Measurements from ENCODE around the gene KRT1.

Gene KRT1

GRCh38 chr12:52630599-52631200 is 49.5 kb downstream of the KRT1 start:
- Histone ChIP-seq H3K4me3 (ENCODE audit: low read length) (no peak overlapping the region), H3K9me3 (ENCODE audit: control insufficient read depth, insufficient read depth, low read length) (no peaks in the 10 kb centered on the region), H3K4me1 (ENCODE audit: control insufficient read depth, insufficient read depth, low read length) (no peaks in the 10 kb centered on the region), H3K36me3 (ENCODE audit: control insufficient read depth, insufficient read depth, low read length) (no peaks in the 10 kb centered on the region), H3K27ac (ENCODE audit: low read length) (no peak overlapping the region), H3K27me3 (ENCODE audit: control insufficient read depth, insufficient read depth, low read length) (no peaks in the 10 kb centered on the region)
- WGBS (ENCODE audit: insufficient coverage, insufficient read length) = no CpG with 5 or more reads among the region's 4 CpGs
- DNase-seq (ENCODE audit: low read depth, low spot score) = no peak

GRCh38 chr12:52630008-52630500 is 50.2 kb downstream of the KRT1 start:
- H3K36me3 ChIP-seq (ENCODE audit: control insufficient read depth, insufficient read depth, low read length) = no peaks in the 10 kb centered on the region
- H3K27me3 ChIP-seq (ENCODE audit: control insufficient read depth, insufficient read depth, low read length) = no peaks in the 10 kb centered on the region
- no peaks in the 10 kb centered on the region for H3K4me1 ChIP-seq (ENCODE audit: control insufficient read depth, insufficient read depth, low read length)
- DNase-seq (ENCODE audit: low read depth, low spot score) = no peak
- WGBS (ENCODE audit: insufficient coverage, insufficient read length) = no CpG with 5 or more reads among the region's 7 CpGs
- no peak overlapping the region for H3K4me3 ChIP-seq (ENCODE audit: low read length)
- no peak overlapping the region for H3K27ac ChIP-seq (ENCODE audit: low read length)
- H3K9me3 ChIP-seq (ENCODE audit: control insufficient read depth, insufficient read depth, low read length) = no peaks in the 10 kb centered on the region

- H3K36me3 ChIP-seq (ENCODE audit: control insufficient read depth, insufficient read depth, low read length) = no peaks in the 10 kb centered on the region
- H3K4me1 ChIP-seq (ENCODE audit: control insufficient read depth, insufficient read depth, low read length) = no peaks in the 10 kb centered on the region
- H3K27me3 ChIP-seq (ENCODE audit: control insufficient read depth, insufficient read depth, low read length) = no peaks in the 10 kb centered on the region
- no peak overlapping the region for H3K4me3 ChIP-seq (ENCODE audit: low read length)
- WGBS (ENCODE audit: insufficient coverage, insufficient read length) = no CpG with 5 or more reads among the region's 12 CpGs
- DNase-seq (ENCODE audit: low read depth, low spot score) = no peak
- no peaks in the 10 kb centered on the region for H3K9me3 ChIP-seq (ENCODE audit: control insufficient read depth, insufficient read depth, low read length)
- no peak overlapping the region for H3K27ac ChIP-seq (ENCODE audit: low read length)
Measured at GRCh38 chr12:52629281-52630007, 50.8 kb downstream of the KRT1 start.

GRCh38 chr12:52628841-52629240 is 51.4 kb downstream of the KRT1 start:
- H3K4me1 ChIP-seq (ENCODE audit: control insufficient read depth, insufficient read depth, low read length) = no peaks in the 10 kb centered on the region
- no CpG with 5 or more reads among the region's 2 CpGs for WGBS (ENCODE audit: insufficient coverage, insufficient read length)
- H3K36me3 ChIP-seq (ENCODE audit: control insufficient read depth, insufficient read depth, low read length) = no peaks in the 10 kb centered on the region
- H3K27ac ChIP-seq (ENCODE audit: low read length) = no peak overlapping the region
- no peaks in the 10 kb centered on the region for H3K27me3 ChIP-seq (ENCODE audit: control insufficient read depth, insufficient read depth, low read length)
- H3K9me3 ChIP-seq (ENCODE audit: control insufficient read depth, insufficient read depth, low read length) = no peaks in the 10 kb centered on the region
- no peak for DNase-seq (ENCODE audit: low read depth, low spot score)
- H3K4me3 ChIP-seq (ENCODE audit: low read length) = no peak overlapping the region

- H3K27me3 ChIP-seq (ENCODE audit: control insufficient read depth, insufficient read depth, low read length) = no peaks in the 10 kb centered on the region
- no CpG with 5 or more reads among the region's 4 CpGs for WGBS (ENCODE audit: insufficient coverage, insufficient read length)
Measured at GRCh38 chr12:52628111-52628507, 52.1 kb downstream of the KRT1 start.

GRCh38 chr12:52627395-52628110 is 52.7 kb downstream of the KRT1 start:
- DNase-seq (ENCODE audit: low read depth, low spot score) = no peak
- H3K36me3 ChIP-seq (ENCODE audit: control insufficient read depth, insufficient read depth, low read length) = no peaks in the 10 kb centered on the region
- H3K27me3 ChIP-seq (ENCODE audit: control insufficient read depth, insufficient read depth, low read length) = no peaks in the 10 kb centered on the region
- H3K4me3 ChIP-seq (ENCODE audit: low read length) = no peak overlapping the region
- H3K9me3 ChIP-seq (ENCODE audit: control insufficient read depth, insufficient read depth, low read length) = no peaks in the 10 kb centered on the region
- WGBS (ENCODE audit: insufficient coverage, insufficient read length) = no CpG with 5 or more reads among the region's 2 CpGs
- no peak overlapping the region for H3K27ac ChIP-seq (ENCODE audit: low read length)
- no peaks in the 10 kb centered on the region for H3K4me1 ChIP-seq (ENCODE audit: control insufficient read depth, insufficient read depth, low read length)

More at GRCh38 chr12:52628111-52628507, 52.1 kb downstream of the KRT1 start:
- no peaks in the 10 kb centered on the region for H3K36me3 ChIP-seq (ENCODE audit: control insufficient read depth, insufficient read depth, low read length)
- no peaks in the 10 kb centered on the region for H3K4me1 ChIP-seq (ENCODE audit: control insufficient read depth, insufficient read depth, low read length)
- no peak overlapping the region for H3K4me3 ChIP-seq (ENCODE audit: low read length)
- H3K27ac ChIP-seq (ENCODE audit: low read length) = no peak overlapping the region
- H3K9me3 ChIP-seq (ENCODE audit: control insufficient read depth, insufficient read depth, low read length) = no peaks in the 10 kb centered on the region
- no peak for DNase-seq (ENCODE audit: low read depth, low spot score)

Data from iPS DF 6.9 (cell line).